Astrocyte (in vitro differentiated cells and primary cell): ENCODE measurements around the gene CENPT. TPM values are rescaled to one million over a fixed set of nuclear protein-coding genes. Genes with fewer than 3 reads are reported as not detected.

Experiments used
- DNase-seq: peaks from one replicate; pipeline ENCODE4 v3.0.0-alpha.2; 2010; ENCODE audit warnings: low read depth
- FAIRE-seq: peaks from 2 replicates; lab custom pipeline; 2011; peaks lifted over from hg19 to GRCh38; lab: Jason Lieb, UNC
- H2AFZ ChIP-seq: 2 replicates; pipeline ENCODE4 v1.6.0; 2012; ENCODE audit warnings: low read depth, low read length, inconsistent platforms
- H3K27ac ChIP-seq: 2 replicates; pipeline ENCODE4 v1.5.1; 2011; ENCODE audit warnings: low read depth, low read length, inconsistent platforms
- H3K27me3 ChIP-seq: 2 replicates; pipeline ENCODE4 v1.6.0; 2011; ENCODE audit warnings: low read length, inconsistent platforms; ENCODE audit not compliant: insufficient read depth
- H3K36me3 ChIP-seq: 2 replicates; pipeline ENCODE4 v1.5.1; 2011; ENCODE audit warnings: low read length, inconsistent platforms; ENCODE audit not compliant: insufficient read depth
- H3K4me1 ChIP-seq: 2 replicates; pipeline ENCODE4 v1.5.1; 2011; ENCODE audit warnings: low read length, inconsistent platforms; ENCODE audit not compliant: insufficient read depth
- H3K4me2 ChIP-seq: 2 replicates; pipeline ENCODE4 v1.6.0; 2012; ENCODE audit warnings: low read length, inconsistent platforms
- H3K4me3 ChIP-seq: 2 replicates; pipeline ENCODE4 v1.5.1; 2011; ENCODE audit warnings: low read depth, mild to moderate bottlenecking, low read length, inconsistent platforms; ENCODE audit not compliant: insufficient read depth
- H3K79me2 ChIP-seq: 2 replicates; pipeline ENCODE4 v1.6.0; 2012; ENCODE audit warnings: mild to moderate bottlenecking, low read length, inconsistent platforms; ENCODE audit not compliant: insufficient read depth
- H3K9ac ChIP-seq: 2 replicates; pipeline ENCODE4 v1.6.0; 2012; ENCODE audit warnings: mild to moderate bottlenecking, low read length, inconsistent platforms
- H3K9me3 ChIP-seq: 2 replicates; pipeline ENCODE4 v1.5.1; 2012; ENCODE audit warnings: low read depth, mild to moderate bottlenecking, low read length, inconsistent platforms; ENCODE audit not compliant: insufficient read depth
- H4K20me1 ChIP-seq: 2 replicates; pipeline ENCODE4 v1.6.0; 2012; ENCODE audit warnings: low read length, inconsistent platforms; ENCODE audit not compliant: insufficient read depth
- H3K27ac Mint-ChIP-seq: one replicate; pipeline ENCODE4 v1.8.0; 2021; ENCODE audit warnings: mild to moderate bottlenecking, mixed read lengths; ENCODE audit not compliant: unreplicated experiment
- H3K27me3 Mint-ChIP-seq: one replicate; pipeline ENCODE4 v1.8.0; 2021; ENCODE audit warnings: low read depth, mixed read lengths; ENCODE audit not compliant: unreplicated experiment
- H3K36me3 Mint-ChIP-seq: one replicate; pipeline ENCODE4 v1.8.0; 2021; ENCODE audit warnings: low read depth, mixed read lengths; ENCODE audit not compliant: unreplicated experiment
- H3K4me1 Mint-ChIP-seq: one replicate; pipeline ENCODE4 v1.8.0; 2021; ENCODE audit warnings: low read depth, mixed read lengths; ENCODE audit not compliant: unreplicated experiment
- H3K4me3 Mint-ChIP-seq: one replicate; pipeline ENCODE4 v1.8.0; 2021; ENCODE audit warnings: mild to moderate bottlenecking, moderate library complexity, mixed read lengths; ENCODE audit not compliant: unreplicated experiment
- H3K9me3 Mint-ChIP-seq: one replicate; pipeline ENCODE4 v1.8.0; 2021; ENCODE audit warnings: mild to moderate bottlenecking, mixed read lengths; ENCODE audit not compliant: unreplicated experiment
- CTCF ChIP-seq: IDR thresholded peaks from 2 replicates; pipeline ENCODE4 v1.5.1; 2011; ENCODE audit warnings: low read depth, mild to moderate bottlenecking, inconsistent platforms, low read length, moderate library complexity; ENCODE audit not compliant: insufficient read depth
- EZH2 ChIP-seq: IDR thresholded peaks from 2 replicates; pipeline ENCODE4 v1.6.1; 2012; ENCODE audit warnings: mild to moderate bottlenecking, low read length, inconsistent platforms; ENCODE audit not compliant: insufficient read depth
- total RNA-seq: library from RNA; stranded (reverse); gene quantifications from 2 replicates; pipeline ENCODE4 v1.2.1, GENCODE V29; 2021

CENPT gene
- total RNA-seq, 1 donor from 2014 or later, result 79.3 TPM

- H3K4me3 ChIP-seq, result no peak overlapping the region
- H3K36me3 Mint-ChIP-seq, result peaks cover 6% of the 10 kb centered on the region
- FAIRE-seq (no peak), DNase-seq (no peak)
- H4K20me1 ChIP-seq, result peaks cover 34% of the 10 kb centered on the region
- no peak overlapping the region for H3K27ac ChIP-seq
- H3K9me3 ChIP-seq, result no peaks in the 10 kb centered on the region
- no peaks in the 10 kb centered on the region for H3K9me3 Mint-ChIP-seq
- peaks cover 45% of the 10 kb centered on the region for H3K4me1 ChIP-seq
- peaks cover 28% of the 10 kb centered on the region for H3K4me1 Mint-ChIP-seq
- peaks cover 3% of the 10 kb centered on the region for H3K36me3 ChIP-seq
- no peaks in the 10 kb centered on the region for H3K27me3 ChIP-seq
- peak overlapping the region; percentile 72 for H3K4me3 Mint-ChIP-seq
- peak overlapping the region; percentile 56 for H3K9ac ChIP-seq
- no peaks in the 10 kb centered on the region for H3K27me3 Mint-ChIP-seq
- H3K79me2 ChIP-seq, result peaks cover 70% of the 10 kb centered on the region
- H3K4me2 ChIP-seq, result peak overlapping the region; percentile 96
- TF ChIP-seq CTCF, result no peak
- TF ChIP-seq EZH2, result no peak
- H2AFZ ChIP-seq, result no peak overlapping the region
- peak overlapping the region; percentile 41 for H3K27ac Mint-ChIP-seq
These were observed 3.0 kb downstream of the CENPT start for GRCh38 chr16:67844497-67844896.

- Histone ChIP-seq H3K79me2 (peaks cover 59% of the 10 kb centered on the region), H3K27me3 (no peaks in the 10 kb centered on the region), H2AFZ (peak overlapping the region; percentile 96), H3K9ac (peak overlapping the region; percentile 92), H3K9me3 (no peaks in the 10 kb centered on the region), H3K4me1 (peaks cover 45% of the 10 kb centered on the region), H3K27ac (peak overlapping the region; percentile 98), H3K36me3 (no peaks in the 10 kb centered on the region), H4K20me1 (peaks cover 24% of the 10 kb centered on the region), H3K4me2 (peak overlapping the region; percentile 91), H3K4me3 (peak overlapping the region; percentile 89)
- Mint-ChIP-seq H3K36me3 (peaks cover 3% of the 10 kb centered on the region), H3K27me3 (no peaks in the 10 kb centered on the region), H3K27ac (peak overlapping the region; percentile 26), H3K9me3 (no peaks in the 10 kb centered on the region), H3K4me3 (peak overlapping the region; percentile 88), H3K4me1 (peaks cover 25% of the 10 kb centered on the region)
- TF ChIP-seq EZH2, result no peak
- no peak for TF ChIP-seq CTCF
- DNase-seq (no peak), FAIRE-seq (no peak)
These were observed 4.1 kb downstream of the CENPT start for GRCh38 chr16:67843343-67843765.

GRCh38 chr16:67842509-67843342 is 4.8 kb downstream of the CENPT start:
- peak overlapping the region; percentile 53 for H3K27ac Mint-ChIP-seq
- peaks cover 53% of the 10 kb centered on the region for H3K79me2 ChIP-seq
- H3K4me1 ChIP-seq, result peaks cover 39% of the 10 kb centered on the region
- DNase-seq (peak; percentile 45), FAIRE-seq (no peak)
- TF ChIP-seq CTCF (no peak), EZH2 (no peak)
- no peaks in the 10 kb centered on the region for H3K27me3 ChIP-seq
- peak overlapping the region; percentile 98 for H3K27ac ChIP-seq
- peak overlapping the region; percentile 91 for H3K4me2 ChIP-seq
- H3K4me3 Mint-ChIP-seq, result peak overlapping the region; percentile 88
- no peaks in the 10 kb centered on the region for H3K27me3 Mint-ChIP-seq
- H3K4me3 ChIP-seq, result peak overlapping the region; percentile 89
- no peaks in the 10 kb centered on the region for H3K36me3 ChIP-seq
- H3K9me3 Mint-ChIP-seq, result no peaks in the 10 kb centered on the region
- peaks cover 25% of the 10 kb centered on the region for H3K4me1 Mint-ChIP-seq
- H4K20me1 ChIP-seq, result peaks cover 18% of the 10 kb centered on the region
- H2AFZ ChIP-seq, result peak overlapping the region; percentile 96
- H3K36me3 Mint-ChIP-seq, result peaks cover 1% of the 10 kb centered on the region
- peak overlapping the region; percentile 92 for H3K9ac ChIP-seq
- no peaks in the 10 kb centered on the region for H3K9me3 ChIP-seq
